GM12872 (cell line): ENCODE results near the gene PCGF1.

ENCODE experiments used
- TF ChIP-seq, protein P1 (sequence below): IDR thresholded peaks from 3 replicates; pipeline ENCODE4 v1.5.1; 2011; ENCODE audit warnings: low read depth, mild to moderate bottlenecking, low read length, moderate library complexity; ENCODE audit not compliant: insufficient read depth

The PCGF1 gene

DNA sequence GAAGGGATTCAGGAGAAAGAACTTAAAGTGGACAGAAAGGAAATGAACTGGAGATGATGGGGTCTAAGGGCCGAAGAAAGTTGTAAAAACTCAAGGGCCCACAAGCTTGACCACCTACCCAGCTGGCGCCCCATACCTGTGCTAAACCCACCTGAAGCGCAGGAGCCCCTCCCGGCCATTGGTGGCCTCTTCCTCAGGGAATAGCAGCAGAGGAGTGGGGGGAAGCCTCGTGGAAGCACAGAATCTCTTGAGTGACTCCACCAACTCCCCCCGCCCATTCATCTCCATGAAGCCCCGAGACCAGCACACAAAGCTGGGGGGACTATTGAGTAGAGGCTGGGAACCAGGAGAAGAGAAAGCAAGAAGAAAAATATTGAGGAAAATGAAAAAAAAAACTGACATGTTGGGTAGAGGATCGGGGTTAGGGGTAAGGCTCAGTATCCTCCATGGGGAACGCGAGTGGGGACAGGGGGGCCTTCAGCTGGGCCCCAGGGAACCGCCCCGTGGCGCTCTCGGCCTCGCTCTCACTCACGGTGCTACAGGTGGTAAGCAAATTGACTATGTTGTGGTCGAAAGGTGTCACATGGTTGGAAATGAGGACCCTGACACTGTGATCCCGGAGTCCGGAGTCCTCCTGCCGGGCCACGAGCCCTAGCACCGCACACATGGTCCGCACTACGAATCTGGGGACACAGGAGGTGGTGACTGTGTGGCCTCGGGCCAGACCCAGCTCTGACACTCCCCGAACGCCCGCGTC is 21.3 kb upstream of the PCGF1 start:
- TF ChIP-seq, protein P1, sequence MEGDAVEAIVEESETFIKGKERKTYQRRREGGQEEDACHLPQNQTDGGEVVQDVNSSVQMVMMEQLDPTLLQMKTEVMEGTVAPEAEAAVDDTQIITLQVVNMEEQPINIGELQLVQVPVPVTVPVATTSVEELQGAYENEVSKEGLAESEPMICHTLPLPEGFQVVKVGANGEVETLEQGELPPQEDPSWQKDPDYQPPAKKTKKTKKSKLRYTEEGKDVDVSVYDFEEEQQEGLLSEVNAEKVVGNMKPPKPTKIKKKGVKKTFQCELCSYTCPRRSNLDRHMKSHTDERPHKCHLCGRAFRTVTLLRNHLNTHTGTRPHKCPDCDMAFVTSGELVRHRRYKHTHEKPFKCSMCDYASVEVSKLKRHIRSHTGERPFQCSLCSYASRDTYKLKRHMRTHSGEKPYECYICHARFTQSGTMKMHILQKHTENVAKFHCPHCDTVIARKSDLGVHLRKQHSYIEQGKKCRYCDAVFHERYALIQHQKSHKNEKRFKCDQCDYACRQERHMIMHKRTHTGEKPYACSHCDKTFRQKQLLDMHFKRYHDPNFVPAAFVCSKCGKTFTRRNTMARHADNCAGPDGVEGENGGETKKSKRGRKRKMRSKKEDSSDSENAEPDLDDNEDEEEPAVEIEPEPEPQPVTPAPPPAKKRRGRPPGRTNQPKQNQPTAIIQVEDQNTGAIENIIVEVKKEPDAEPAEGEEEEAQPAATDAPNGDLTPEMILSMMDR: peak; percentile 31; the same call in 1 of the 3 replicates

DNA sequence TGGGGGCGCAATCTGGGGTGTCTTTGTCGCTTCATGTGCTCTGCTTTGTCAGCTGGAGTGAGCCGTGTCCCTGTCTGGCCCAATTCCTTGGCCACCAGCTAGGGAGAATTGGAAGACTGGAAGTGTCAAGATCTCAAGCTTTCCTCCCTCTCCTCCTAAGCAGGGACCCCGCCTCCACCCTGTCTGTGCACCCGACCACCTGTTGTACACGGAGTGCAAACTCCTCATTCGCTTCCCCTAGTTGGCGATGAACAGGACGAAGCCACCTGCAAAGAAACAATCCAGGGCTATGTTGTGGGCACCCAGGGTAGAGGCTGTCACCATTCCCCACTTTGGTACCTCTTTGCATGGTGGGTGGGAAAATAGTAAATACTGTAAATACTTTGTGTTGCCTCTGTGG is 20.2 kb upstream of the PCGF1 start:
- TF ChIP-seq, protein P1: no peak

DNA sequence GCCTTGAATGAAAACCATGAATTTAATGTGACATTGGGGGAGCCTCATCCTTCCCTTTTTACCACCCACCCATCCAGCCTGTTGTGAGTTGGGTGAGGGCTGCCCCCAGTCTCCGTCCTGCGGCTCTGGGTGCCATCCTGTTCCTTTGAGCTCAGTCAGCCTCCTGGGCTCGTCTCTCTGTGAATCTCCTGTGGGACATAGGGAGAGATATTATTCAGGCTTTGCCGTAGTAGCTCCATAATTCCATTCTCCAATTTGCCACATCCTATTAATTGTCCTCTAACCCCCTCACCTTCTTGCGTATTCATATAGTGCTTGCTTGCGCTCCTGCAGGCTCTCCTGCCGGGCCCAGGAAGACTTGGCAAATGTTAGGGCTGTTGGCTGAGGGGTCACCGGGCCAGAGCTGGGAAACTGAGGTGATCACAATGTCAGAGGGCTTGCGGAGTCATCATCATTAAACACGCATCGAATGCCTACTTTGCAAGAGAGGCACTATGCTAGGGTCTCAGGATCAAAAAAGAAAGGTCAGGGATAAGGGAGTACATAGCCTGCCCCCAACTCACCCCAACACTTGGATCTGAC is 19.2 kb upstream of the PCGF1 start:
- TF ChIP-seq, protein P1: no peak

DNA sequence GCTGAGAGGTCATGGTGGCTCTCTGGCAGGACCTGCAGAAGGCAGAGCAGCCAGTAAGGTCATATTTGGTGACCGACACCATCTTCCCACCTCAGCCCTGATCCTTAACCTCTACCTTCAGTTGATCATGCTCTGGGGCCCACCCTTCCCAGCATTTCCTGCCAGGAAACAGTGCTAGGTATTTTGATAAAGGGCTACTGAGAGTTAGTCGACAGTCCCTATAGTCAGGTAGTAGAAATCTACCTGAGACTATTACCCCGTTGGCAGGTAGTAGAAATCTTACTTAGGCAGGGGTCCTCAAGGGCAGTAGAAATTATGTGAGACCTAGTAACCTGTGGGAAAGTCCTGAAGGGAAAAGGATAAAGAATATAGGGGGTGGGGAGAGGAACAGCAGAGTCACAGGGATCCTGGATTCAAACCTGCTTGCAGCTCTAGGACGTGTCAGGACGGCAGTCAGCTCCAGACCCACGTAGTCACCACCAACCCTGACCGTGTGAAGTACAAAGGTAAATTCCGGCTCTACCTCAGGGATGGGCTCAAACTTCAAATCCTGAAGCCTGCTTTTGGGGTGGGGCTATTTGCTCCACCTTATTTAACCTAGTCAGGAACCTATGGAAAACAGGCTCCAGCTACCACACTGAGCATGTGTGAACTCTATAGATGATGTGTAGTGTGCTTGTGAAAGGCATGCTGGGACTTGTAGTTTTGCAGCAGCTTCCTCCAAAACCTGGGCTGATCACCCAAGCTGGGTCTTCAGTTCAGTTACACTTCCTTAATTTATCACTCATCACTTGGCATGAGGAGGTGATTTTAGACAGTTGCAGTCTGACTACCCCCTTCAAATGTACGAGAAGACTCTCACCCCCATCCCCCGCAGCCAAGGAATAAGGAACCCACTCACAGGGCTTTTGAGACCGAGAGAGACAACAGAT is 18.5 kb upstream of the PCGF1 start, which contains the start of gene DQX1:
Gene DQX1, minus strand, starts transcription at position 515 of the 932 bp plus-strand sequence. Its CDS starts 502 bp downstream, at position 13.
- TF ChIP-seq, protein P1: no peak

DNA sequence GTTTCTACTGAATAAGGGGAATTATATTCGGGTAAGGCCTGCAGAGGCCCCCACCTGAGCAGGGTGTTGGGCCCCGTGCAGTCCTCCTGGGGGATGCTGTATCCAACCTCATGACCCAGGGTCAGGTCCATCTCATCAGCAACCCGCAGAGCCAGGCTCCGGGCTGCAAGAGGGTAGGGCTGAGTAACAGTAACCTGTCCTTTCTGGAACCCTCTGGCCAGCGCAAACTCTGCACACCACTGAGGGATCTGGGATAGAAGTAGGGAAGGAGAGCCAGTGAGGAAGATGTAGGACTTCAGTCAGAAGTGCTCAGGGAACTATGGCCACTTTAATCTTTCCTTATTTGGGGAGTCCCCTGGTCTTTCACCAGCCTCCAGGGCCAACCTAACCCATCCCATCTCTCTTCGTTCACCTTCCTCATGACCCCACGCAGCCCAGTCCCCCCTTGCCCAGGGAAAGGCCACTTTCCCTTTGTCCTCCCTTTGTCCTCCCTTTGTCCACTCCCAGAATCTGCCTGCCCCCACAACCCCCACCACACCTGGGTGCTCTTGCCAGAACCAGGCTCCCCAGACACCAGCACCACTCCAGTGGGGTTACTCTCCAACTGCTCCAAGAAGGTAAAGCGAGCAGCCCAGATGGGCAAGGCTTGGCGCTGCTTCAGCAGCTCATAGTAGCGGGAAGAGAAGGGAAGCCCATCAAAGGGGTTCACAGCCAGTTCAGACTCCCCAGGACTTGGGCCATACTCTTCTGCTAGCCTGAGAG is 17.6 kb upstream of the PCGF1 start:
- TF ChIP-seq, protein P1: no peak

DNA sequence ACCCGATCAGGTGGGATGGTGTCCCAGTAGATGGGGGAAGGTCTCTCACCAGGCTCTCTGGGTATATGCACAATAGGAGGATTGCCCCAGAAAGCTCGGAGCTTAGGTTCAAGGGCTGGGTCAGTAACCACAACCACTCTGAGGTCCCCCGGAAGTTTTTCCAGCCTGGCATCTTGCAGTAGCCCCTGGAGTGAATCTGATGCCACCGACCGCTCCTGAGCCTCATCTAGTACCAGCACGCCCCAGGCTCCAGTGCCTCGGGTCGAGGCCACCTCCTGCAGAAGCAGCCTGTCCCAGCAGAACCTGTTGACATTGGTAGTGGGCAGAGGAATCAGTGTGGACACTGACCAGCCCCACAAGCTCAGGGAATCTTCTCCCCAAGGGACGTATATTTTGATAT is 16.5 kb upstream of the PCGF1 start:
- TF ChIP-seq, protein P1: no peak
